Panc1 (cell line): ENCODE measurements around the gene SEC61G. TPM values are rescaled to one million over a fixed set of nuclear protein-coding genes. Genes with fewer than 3 reads are reported as not detected.

Experiments
- ATAC-seq: fragments of 200-7000 bp; cut with Tn5 transposase; 2 replicates; pipeline ENCODE4 v1.9.1; 2020; ENCODE audit warnings: mild to moderate bottlenecking, moderate library complexity
- BruUV-seq: library from RNA; stranded (reverse); fragments of 400-500 nt; replicated peaks from 2 replicates; lab custom pipeline; 2021; lab: Mats Ljungman, UMichigan
- CTCF ChIA-PET: fragments of 300-600 bp; sonication (Branson Sonifier 250); formaldehyde crosslinking; loops from one replicate; lab custom pipeline; 2022; ENCODE audit warnings: antibody characterized with exemption; lab: Charles Lee
- POLR2A ChIA-PET: fragments of 300-600 bp; sonication (Branson Sonifier 250); formaldehyde crosslinking; loops from one replicate; lab custom pipeline; 2022; ENCODE audit warnings: antibody characterized with exemption; lab: Charles Lee
- DNase-seq: peaks from one replicate; pipeline ENCODE4 v3.0.0-alpha.2; 2010; ENCODE audit warnings: low read depth, low spot score
- H3K27ac ChIP-seq: 2 replicates; pipeline ENCODE4 v1.5.1; 2011; ENCODE audit warnings: mild to moderate bottlenecking, low read length, inconsistent platforms
- H3K27me3 ChIP-seq: fragments of 200-500 bp; sonication (Bioruptor generic); 2 replicates; pipeline ENCODE4 v1.6.0; 2014; ENCODE audit warnings: low read length, inconsistent platforms; ENCODE audit not compliant: control insufficient read depth, insufficient read depth
- H3K36me3 ChIP-seq: fragments of 200-500 bp; sonication (Bioruptor generic); 2 replicates; pipeline ENCODE4 v1.5.1; 2014; ENCODE audit warnings: inconsistent platforms, mild to moderate bottlenecking, low read length, moderate library complexity; ENCODE audit not compliant: control insufficient read depth, insufficient read depth
- H3K4me1 ChIP-seq: 2 replicates; pipeline ENCODE4 v1.5.1; 2011; ENCODE audit warnings: inconsistent platforms, mild to moderate bottlenecking, low read length, moderate library complexity; ENCODE audit not compliant: control insufficient read depth, insufficient read depth
- H3K4me3 ChIP-seq, 2 experiments: 2 replicates each; pipeline ENCODE4 v1.5.1; 2011 to 2012; ENCODE audit warnings: low read depth in 2 of 2, low read length in 2 of 2, mild to moderate bottlenecking in 2 of 2, inconsistent platforms in 1 of 2, moderate library complexity in 1 of 2
- H3K9me3 ChIP-seq: fragments of 200-500 bp; sonication (Bioruptor generic); 2 replicates; pipeline ENCODE4 v1.5.1; 2014; ENCODE audit warnings: low read depth, mild to moderate bottlenecking, inconsistent platforms, low read length, moderate library complexity; ENCODE audit not compliant: control insufficient read depth, insufficient read depth
- CTCF ChIP-seq: fragments of 450-650 bp; IDR thresholded peaks from 2 replicates; pipeline ENCODE4 v1.5.1; 2017; ENCODE audit warnings: mild to moderate bottlenecking
- POLR2AphosphoS5 ChIP-seq: IDR thresholded peaks from 2 replicates; pipeline ENCODE4 v1.6.1; 2012; ENCODE audit warnings: mild to moderate bottlenecking, low read depth, low read length, moderate library complexity
- REST ChIP-seq, 2 experiments: IDR thresholded peaks; 2 replicates each; pipeline ENCODE4 v1.6.1; 2011 to 2012; ENCODE audit warnings: low read depth in 2 of 2, control low read depth in 1 of 2, low read length in 1 of 2, mild to moderate bottlenecking in 1 of 2, moderate library complexity in 1 of 2; ENCODE audit not compliant: insufficient read depth in 1 of 2
- SIN3A ChIP-seq: IDR thresholded peaks from 2 replicates; pipeline ENCODE4 v1.6.1; 2012; ENCODE audit warnings: low read depth, mild to moderate bottlenecking, low read length, moderate library complexity, borderline replicate concordance; ENCODE audit not compliant: insufficient read depth
- TCF7L2 ChIP-seq: IDR thresholded peaks from 2 replicates; pipeline ENCODE4 v1.6.1; 2011; ENCODE audit warnings: mild to moderate bottlenecking, low read depth, low read length, inconsistent platforms
- in situ Hi-C: cut with HindIII; loops from 2 replicates; pipeline ENCODE4 v1.10.0; 2016; ENCODE audit warnings: low sequenced_read_pairs, low pct_unique_long_range_greater_than_20kb
- intact Hi-C: fragments of 100-400 bp; cut with micrococcal nuclease; formaldehyde crosslinking; loops from one replicate; pipeline ENCODE4 v1.10.0; 2022; ENCODE audit not compliant: unreplicated experiment
- total RNA-seq: library from RNA; stranded (reverse); gene quantifications from one replicate; pipeline ENCODE4 v1.2.1, GENCODE V29; 2021; ENCODE audit not compliant: unreplicated experiment

SEC61G gene
- total RNA-seq, 1 experiment from 2014 or later, result 197 TPM

DNA sequence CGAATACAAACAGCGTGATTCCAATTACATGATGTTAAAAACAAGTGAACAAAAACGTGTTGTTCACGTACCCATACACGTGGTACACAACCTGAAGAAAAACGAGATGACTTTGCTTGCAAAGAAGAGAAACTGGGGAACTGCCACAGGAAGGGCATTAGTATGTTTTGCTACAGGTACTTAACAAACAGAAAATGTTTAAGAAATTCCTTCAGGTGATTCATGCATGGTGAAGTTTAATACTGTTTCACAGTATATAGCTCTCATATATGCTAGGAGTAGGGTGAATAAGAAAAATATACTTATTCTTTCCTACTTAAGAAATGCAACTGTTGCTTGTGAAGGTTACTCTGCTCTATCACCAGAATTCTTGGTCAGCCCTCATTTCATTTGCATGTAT lies 9.8 kb downstream of the SEC61G start:
- ChIA-PET CTCF (no interaction called here), POLR2A (no interaction called here)
- Histone ChIP-seq H3K27ac (no peak overlapping the region), H3K36me3 (peaks cover 27% of the 10 kb centered on the region), H3K4me1 (no peaks in the 10 kb centered on the region), H3K27me3 (no peaks in the 10 kb centered on the region), H3K9me3 (no peaks in the 10 kb centered on the region), H3K4me3 (no peak overlapping the region)
- TF ChIP-seq CTCF (no peak), POLR2AphosphoS5 (no peak), TCF7L2 (no peak), SIN3A (no peak), REST (IDR thresholded peaks at IDR 0.05; ENCODE audit: insufficient read depth in 1 of 2, low read depth in 2 of 2, low read length in 1 of 2) (no peak)
- BruUV-seq, result no TSS peak
- intact Hi-C loops (no loop called here), in situ Hi-C loops (no loop called here)
- no peak for DNase-seq
- no peak for ATAC-seq

DNA sequence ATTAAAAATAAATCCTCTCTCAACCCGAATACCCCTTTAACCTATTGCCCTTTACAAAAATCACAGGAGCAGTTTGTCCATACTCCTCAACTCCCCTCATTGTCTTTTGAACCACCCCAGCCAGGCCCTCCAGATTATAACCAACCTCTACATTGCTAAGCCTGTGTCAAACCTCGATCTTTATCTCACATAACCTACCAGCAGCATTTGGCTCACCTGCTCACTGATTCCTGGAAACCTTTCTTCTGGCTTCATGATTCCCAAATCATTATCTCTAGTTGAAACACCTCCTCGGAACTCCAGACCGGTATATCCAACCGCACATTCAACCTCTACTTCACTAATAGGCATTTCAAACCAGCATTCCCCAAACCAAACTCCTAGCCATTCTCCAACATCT lies 11.8 kb downstream of the SEC61G start:
- peaks cover 11% of the 10 kb centered on the region for H3K36me3 ChIP-seq

More for the DNA sequence above, 11.8 kb downstream of the SEC61G start:
- DNase-seq (no peak), ATAC-seq (no peak)
- no TSS peak for BruUV-seq
- Histone ChIP-seq H3K9me3 (no peaks in the 10 kb centered on the region), H3K4me3 (no peak overlapping the region), H3K27me3 (no peaks in the 10 kb centered on the region), H3K27ac (no peak overlapping the region), H3K4me1 (no peaks in the 10 kb centered on the region)
- intact Hi-C loops, result no loop called here
- ChIA-PET POLR2A (no interaction called here), CTCF (no interaction called here)
- TF ChIP-seq POLR2AphosphoS5 (no peak), TCF7L2 (no peak), CTCF (no peak), SIN3A (no peak), REST (IDR thresholded peaks at IDR 0.05; ENCODE audit: insufficient read depth in 1 of 2, low read depth in 2 of 2, low read length in 1 of 2) (no peak)
- in situ Hi-C loops, result no loop called here
